G401 (cell line): Measurements from ENCODE around the gene NEDD4L. TPM values are rescaled to one million over a fixed set of nuclear protein-coding genes. Genes with fewer than 3 reads are reported as not detected.

Source experiments
- DNase-seq: peaks from one replicate; pipeline ENCODE4 v3.0.0-alpha.2; 2015; ENCODE audit warnings: low spot score
- in situ Hi-C: cut with HindIII; loops from 2 replicates; pipeline ENCODE4 v1.10.0; 2016; ENCODE audit warnings: low sequenced_read_pairs, mixed read lengths
- total RNA-seq: library from RNA; depleted of rRNA; stranded (reverse); fragments of >200 nt; shearing (Covaris generic); gene quantifications from 2 replicates; pipeline ENCODE4 v1.2.3, GENCODE V29; 2014

Gene NEDD4L
- total RNA-seq, 1 experiment from 2014 or later: 0.37 TPM

DNA sequence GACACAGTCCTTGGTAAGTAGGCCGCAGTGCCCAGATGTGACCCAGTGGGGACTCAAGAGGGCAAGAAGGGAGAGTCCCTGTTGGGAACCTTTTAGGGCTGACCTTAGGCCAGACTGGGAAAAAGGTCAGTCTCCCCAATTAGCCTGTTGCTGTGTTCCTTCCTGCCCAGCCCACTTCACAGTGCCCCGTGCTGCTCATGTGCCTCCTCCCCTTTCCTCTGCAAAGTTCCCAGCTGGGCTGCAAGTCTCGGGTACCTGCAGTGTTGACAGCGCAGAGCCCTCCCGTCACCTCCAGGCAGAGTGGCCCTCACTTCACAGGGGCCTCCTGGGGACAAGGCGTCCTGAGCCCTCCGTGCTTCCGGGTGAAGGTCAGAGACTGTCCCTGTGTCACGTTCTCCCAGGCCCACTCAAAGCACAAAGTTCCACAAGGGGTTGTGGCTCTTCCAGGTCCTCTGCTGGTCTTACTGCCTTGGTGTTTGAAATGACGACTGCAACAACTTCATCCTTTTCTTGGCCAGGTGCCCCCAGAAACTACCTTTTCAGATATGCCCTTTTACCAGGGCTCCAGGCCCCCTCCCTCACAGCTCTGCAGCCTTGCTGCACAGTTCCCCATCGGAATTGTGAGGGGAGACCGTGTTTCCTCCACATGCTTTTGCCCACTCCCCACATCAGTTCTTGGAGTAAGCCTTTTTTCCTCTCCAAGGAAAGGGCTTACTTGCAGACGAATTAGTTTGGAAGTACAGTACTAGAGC, 359.1 kb downstream of the NEDD4L start:
- DNase-seq: no peak
- in situ Hi-C loops: no loop called here

DNA sequence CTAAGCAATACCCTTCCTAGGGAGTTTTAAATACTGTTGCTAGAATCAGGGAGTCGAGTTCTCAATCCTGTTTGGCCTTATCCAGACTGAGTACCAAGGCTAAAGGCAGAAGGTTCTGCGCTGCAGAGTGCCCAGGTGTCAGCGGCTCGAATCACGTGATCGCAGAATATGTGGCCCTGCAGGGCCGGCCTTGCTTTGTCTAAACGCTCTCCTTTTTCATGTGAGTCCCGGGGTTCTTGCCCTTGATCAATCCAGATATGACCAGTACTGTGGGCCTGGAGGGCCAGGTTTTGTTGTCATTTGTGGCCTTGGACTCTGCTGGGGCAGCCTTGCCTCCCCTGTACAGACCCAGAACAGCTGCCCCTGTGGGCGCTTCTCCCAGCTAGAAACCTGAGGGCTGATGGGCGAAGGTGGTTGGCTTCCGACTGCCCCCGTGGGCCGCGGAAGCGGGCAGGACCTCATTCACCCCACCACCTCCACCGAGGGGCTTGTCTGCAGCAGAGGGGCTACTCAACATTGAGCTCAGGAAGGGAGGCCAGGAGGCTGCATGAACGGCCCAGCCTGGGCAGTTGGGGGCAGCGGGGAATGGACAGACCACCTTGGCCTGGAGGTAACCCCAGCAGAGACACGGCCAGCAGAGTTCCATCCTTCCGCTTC, 359.9 kb downstream of the NEDD4L start:
- in situ Hi-C loops: no loop called here

DNA sequence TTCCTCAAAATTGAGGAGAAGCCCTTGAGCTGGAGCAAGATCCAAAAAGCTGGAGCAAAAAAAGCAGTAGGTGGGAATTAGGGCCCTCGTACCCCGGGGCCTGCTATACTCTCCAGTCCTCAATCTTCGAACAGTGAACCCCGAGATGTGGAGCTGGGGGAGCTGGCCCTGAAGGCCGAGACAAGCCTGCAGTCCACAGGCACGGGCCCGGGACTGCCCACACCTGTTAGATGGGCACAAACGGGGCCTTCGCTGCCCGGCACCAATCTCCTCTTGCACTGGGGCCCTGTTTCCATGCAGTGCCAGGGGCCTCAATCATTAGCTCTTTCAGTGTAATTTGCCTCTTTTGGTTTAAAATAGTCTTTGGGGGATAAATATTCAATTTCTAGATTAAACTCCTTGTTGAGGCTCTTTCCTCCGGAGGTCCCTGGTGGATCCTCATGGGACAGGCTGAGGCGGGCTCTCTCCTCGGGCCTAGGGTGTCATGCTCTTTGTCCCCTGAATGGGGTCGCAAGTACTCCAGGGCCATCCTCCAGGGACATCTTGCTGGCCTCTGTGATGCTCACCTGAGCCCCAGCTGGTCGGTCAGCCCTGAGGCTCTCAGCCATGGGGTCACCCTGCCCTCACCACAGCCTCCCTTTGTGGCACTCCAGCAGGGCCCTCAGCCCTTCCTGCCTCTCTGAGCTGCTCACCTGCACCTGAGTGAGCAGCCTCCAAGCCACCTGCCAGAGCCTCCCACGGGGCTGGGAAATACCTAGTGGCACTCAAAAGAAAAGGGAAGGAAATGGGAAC, 361.3 kb downstream of the NEDD4L start:
- in situ Hi-C loops: no loop called here
- no peak for DNase-seq

More for the DNA sequence above, 359.9 kb downstream of the NEDD4L start:
- no peak for DNase-seq

DNA sequence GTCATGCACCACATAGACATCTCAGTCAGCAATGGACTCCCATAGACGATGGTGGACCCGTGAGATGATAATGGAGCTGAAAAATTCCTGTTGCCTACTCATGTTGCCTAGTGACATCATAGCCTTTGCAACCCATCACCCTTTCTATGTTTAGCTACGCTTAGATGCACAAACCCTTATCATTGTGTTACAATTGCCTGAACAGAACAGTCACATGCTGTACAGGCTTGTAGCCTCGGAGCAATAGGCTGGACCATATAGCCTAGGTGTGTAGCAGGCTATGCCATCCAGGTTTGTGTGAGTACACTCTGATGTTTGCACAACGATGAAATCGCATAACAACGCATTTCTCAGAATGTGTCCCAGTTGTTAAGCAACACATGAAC, 363.2 kb downstream of the NEDD4L start:
- in situ Hi-C loops: no loop called here
- no peak for DNase-seq

DNA sequence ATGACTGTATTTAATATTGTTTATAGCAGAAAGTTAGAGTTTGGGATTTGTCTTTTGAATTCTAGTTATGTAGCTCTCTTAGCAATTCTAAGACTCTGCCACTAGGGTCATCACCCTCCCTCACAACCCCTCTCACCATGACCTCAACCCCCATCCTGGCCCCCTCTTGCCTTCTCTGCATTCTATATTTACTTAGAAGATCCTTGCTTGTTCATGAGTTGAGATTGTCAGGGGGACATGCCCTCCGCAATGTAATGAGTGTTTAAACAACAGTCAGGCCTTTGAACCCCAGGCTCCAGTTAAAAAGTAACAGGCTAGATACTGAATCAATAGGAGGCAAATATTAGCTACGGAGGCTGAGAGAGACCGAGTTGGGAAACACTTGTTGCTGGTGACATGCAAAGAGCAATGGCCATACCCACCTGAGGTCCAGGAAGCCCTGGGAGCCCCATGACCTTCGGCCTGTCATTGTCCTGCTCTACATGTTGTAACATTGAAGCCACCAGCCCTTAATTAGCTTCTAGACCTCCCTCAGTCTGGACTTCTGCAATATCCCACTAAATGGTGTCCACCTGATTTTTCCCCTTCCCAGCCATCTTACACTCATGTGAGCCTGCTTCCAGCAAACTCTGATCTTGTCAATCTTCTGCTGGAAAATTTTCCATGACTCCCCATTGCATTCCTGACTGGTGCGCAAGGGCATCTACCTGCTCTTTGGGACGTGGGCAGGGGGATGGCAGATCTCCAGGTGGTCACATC, 363.8 kb downstream of the NEDD4L start:
- in situ Hi-C loops: no loop called here
- no peak for DNase-seq

DNA sequence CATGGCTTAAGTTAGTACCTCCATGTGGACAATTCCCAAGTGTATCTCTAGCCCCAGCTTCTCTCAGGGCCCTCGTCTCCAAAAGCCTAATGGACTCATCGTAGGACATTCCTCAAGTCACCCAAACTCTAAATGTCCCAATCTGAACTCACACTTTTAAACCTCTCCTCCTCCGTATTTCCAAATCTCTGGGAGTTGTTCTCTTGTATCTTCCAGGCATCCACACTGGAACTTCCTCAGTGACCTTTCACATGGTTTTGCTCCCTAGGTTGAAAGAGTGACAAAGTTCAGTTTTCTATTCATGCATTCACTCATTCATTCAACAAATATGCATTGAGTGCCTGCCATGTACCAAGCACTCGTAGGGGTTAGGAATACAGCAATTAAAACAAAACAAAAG, 364.6 kb downstream of the NEDD4L start:
- DNase-seq: no peak
- in situ Hi-C loops: no loop called here

DNA sequence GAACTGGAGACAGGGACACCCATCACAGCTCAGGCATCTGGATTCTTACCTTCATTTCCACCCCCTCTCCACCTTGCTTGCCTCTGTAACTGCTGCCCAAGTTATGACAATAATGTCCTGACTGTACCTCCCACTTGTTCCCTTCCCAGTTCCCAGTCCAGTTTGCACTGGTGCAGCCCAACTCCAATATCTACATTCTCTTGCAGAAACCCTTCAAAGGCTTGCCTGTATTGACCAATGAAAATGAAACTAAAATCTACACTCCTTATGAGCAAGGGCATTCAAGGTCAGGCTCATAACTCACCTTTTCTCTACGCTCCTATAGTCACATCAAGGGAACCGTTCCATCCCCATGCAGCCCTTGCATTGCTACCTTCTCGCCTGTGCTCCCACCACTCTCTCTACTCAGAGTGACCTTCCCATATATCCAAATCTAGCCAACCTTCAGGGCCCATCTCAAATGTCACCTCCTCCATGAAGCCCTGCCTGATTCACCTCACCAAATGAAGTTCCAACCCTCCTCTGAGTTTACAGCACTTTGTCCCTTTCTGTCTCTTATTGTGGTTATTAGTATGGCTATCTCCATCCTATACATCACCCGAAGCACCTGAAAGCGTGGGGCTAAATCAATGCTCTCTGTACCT, 365.9 kb downstream of the NEDD4L start:
- in situ Hi-C loops: no loop called here
- DNase-seq: no peak

DNA sequence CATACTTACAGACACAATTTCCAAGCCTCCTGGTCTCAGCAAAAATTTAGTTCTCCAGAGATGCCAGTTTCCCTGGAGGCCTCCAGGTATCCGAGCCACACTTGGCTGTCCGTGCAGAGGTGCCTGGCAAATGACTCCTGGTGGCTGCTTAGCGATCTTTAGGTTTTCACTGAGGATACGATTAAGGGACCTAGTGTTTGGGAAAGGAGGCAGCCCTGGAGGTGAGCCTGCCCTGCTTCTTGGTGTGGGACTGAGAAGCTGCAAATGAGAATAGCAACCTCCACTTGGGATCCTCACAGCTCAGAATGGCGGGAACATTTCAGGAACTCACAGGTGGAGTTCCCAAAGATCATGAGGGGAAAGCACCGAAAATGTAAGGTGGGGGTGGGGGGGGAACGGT, 367.3 kb downstream of the NEDD4L start:
- in situ Hi-C loops: no loop called here

DNA sequence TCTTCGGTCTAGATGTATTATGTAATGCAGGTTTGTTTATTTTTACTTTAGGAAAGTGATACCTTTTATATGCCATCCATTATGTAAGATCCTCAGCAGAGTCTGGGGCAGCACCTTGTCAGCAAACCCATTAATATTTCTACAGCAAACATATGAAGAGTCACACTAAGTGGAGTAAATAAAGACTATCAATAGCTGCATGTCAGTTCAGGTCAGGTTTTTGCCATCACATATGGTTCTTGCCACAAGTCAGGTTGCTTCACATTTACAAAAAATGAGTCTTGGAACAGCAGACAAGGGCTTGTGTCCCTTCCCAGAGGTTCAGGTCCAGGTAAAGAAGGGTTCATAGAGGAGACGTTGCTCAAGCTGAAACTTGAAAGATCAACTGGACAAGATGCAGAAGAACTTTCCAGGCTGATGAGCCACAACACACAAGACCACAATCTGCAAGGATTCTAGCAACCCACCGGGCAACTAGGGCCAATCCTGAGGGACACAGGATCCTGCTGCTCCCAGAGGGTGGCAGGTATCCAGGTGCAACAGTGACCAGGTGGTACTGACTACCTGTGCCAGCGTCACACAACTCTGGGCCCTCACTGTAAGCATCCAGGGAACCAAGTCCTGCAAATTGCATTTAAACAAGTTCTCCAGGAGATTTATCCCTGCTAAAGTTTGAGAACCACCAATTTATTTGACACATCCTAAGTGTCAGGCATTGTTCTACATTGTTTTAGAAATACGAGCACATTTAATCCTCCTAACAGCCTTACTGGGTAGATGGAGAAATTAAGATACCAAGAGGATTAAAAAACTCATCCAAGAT, 369.0 kb downstream of the NEDD4L start:
- in situ Hi-C loops: no loop called here
- no peak for DNase-seq

More for the DNA sequence above, 367.3 kb downstream of the NEDD4L start:
- no peak for DNase-seq

DNA sequence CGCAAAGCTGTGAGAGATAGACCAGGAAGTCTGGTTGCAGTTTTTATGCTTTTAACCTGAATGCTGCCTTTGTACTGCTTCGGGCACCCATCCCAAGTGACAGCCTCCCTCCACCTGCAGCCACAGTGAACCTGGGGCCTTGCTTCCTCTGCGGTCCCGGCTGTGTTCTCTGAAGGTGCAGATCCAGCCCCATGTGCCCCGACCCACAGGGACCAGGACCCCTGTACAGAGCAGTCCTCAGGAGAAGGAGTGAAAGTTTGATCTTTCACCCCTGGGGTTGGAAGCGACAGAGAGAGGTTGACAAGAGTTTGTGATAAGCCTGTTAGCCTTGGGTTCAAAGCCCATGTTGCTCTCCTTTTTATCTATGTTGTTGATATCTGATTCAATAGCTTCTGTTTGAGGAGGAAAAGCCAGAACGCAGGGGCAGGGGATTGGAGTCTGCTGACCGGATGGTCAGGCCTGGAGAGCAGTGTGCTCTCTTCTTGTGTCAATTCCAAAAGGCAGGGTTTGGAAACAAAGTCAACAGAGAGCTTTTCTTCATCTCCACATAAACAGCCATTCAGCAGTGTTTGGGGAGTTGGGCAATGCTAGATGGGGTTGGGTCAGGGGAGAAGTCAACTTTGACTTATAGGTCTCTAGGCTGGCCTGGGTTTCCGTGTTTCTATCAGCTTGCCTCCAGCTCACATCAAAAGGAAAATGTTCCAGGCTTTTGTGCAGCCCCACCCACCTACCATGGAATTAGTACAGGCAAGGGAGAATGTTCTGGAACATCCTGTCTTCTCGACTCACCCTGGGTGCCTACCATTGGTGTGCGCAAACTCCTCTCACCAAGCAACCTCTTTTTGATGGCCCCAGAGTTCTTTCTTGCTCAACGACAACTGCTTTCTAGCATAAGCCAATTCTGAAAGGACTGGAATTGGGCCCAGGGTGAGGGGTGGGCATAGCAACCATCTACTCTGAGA, 369.9 kb downstream of the NEDD4L start:
- no peak for DNase-seq
- in situ Hi-C loops: no loop called here

DNA sequence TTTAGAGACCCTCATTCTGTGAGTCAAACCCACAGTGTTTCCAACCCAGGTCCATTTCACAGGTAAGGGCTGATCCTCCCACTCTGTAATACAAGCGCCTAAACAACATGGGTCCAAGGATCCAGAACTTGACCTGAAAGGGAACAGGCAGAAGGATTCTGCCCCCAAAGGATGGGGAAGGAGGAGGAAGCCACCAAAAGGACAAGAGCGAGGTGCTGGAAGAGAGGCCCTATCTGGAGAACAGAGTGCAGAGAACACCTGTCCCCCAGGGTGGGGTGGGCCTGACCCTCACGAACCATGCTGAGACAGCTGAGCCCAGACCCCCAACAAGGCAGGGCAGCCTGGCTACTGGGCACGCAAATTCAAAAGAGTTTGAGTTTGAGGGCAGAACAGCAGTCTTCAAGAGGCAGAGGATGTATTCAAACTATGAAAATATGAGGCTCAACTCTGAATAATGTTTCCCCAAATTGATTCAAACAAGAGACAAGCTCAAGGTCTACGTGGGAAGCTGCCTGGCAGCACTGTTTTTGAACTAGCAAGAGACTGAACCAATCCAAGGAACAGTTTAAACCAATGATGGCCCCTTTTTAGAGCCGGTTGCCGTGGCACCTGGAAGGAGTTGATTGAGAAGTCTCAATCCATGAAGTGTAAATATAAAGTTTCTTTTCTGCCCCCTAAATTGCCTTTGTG, 372.1 kb downstream of the NEDD4L start:
- in situ Hi-C loops: no loop called here
- DNase-seq: no peak

DNA sequence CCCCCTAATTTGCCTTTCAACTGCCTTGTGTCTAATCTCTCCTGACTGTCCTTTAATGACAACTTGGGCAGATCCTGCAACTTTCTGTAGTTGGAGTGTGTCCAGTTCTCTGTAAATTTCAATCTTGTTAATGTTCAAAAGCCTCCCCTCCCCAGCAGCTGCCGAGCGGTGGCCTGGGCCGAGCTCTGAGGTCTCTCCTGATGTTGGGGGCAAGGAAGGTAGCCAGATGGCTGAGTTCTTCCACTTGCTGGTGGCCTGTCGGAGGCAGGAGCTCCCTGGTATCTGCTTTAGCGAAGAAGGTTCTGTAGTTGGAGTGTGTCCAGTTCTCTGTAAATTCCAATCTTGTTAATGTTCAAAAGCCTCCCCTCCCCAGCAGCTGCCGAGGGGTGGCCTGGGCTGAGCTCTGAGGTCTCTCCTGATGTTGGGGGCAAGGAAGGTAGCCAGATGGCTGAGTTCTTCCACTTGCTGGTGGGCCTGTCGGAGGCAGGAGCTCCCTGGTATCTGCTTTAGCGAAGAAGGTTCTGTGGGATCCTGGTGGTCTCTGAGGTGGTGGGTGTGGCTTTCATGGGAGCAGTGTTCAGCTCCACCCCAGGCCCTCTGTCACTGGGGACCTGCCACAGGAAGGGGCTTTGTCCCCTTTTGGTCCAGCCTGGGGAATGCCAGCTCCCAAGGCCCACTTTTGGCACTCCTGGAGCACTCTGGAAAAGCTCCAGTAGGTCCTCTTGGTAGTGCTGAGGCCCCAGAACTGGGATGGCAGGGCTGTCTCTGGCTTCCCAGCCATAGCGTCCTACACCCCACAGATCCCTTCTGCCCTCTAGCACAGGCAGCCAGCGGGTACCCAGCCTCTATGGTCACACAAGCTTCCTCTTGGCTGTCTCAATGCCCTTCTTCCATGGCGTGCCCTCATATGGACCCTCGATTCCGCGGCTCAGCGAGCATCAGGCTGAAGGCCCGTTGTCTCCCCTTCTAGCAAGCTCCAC, 373.0 kb downstream of the NEDD4L start:
- DNase-seq: no peak
- in situ Hi-C loops: no loop called here

DNA sequence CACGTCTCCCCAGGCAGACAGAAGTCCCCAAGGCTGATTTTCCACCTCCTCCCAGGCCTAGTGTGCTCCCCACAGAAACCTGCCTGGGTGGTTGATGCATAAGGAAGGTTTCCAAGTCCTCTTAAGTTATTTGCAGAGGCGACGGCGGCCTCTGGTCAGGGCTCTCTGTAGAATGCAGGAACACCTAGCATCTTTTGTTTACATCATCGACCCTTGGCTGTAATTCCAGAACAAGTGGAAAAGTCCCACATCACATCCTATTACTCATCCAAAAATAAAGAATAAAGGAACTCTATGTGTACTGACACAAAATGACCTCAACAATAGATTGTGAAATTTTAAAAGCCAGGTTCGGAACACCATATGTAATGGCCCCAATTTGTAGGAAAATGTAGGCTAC, 373.7 kb downstream of the NEDD4L start:
- in situ Hi-C loops: no loop called here
- no peak for DNase-seq

DNA sequence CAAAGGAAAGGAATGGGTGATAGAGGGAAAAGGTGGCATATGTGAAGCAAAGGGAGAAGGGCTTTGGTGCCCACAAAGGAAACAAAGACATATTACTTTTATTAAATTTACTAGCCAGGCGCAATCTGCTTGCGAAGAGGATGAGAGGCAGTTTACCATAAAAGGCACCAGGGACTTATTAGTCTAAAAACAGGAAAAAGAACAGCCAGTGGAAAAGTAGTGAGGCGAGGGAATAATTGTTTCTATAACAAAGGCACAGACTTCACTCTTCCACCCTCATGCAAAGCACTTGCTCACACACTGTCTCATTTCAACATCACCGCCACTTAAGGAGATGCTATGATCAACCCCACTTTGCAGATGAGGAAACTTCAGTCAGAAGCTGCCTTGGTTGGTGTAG, 374.3 kb downstream of the NEDD4L start:
- in situ Hi-C loops: no loop called here
- no peak for DNase-seq

DNA sequence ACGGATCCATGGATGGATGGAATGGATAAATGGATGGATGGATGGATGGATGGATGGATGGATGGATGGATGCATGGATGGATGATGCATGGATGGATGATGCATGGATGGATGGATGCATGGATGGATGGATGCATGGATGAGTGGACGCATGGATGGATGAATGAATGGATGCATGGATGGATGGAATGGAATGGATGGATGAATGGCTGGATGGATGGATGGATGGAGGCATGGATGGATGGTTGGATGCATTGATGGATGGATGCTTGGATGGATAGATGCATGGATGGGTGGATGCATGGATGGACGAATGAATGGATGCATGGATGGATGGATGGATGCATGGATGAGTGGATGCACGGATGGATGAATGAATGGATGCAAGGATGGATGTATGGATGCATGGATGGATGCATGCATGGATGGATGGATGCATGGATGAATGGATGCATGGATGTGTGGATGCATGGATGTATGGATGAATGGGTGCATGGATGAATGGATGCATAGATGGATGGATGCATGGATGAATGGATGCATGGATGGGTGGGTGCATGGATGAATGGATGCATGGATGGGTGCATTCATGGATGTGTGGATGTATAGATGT, 375.7 kb downstream of the NEDD4L start:
- no peak for DNase-seq
- in situ Hi-C loops: no loop called here
